C4-2B (cell line): ENCODE results near the gene ARID4A.

Experiments used
- H3K27ac ChIP-seq: fragments of 450-650 bp; 2 replicates; pipeline ENCODE4 v1.5.1; 2017
- ZFX ChIP-seq: fragments of 450-650 bp; IDR thresholded peaks from 2 replicates; pipeline ENCODE4 v1.6.1; 2017
- TF ChIP-seq, protein P1 (sequence below): fragments of 450-650 bp; conservative IDR thresholded peaks from 2 replicates; pipeline ENCODE4 v1.5.1; 2017; ENCODE audit warnings: mild to moderate bottlenecking

Gene ARID4A

DNA sequence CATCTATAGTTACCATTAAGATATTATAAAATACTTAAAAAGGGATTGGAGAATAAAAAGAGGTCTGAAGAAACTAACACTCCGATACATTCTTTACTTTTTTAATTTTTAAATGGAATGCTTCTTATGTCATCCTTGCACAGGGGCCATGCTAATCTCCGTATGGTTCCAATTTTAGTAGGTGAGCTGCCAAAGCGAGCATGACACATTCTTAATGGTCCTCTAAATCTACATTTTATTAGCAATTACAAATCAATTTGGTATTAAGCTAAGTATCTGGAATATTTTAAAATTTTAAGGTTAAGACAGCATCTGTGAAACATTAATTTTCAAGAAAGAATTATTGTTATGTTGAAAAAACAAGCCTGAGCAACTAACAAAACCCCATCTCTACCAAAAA, 6.2 kb upstream of the ARID4A start:
- TF ChIP-seq ZFX: no peak
- TF ChIP-seq, protein P1, sequence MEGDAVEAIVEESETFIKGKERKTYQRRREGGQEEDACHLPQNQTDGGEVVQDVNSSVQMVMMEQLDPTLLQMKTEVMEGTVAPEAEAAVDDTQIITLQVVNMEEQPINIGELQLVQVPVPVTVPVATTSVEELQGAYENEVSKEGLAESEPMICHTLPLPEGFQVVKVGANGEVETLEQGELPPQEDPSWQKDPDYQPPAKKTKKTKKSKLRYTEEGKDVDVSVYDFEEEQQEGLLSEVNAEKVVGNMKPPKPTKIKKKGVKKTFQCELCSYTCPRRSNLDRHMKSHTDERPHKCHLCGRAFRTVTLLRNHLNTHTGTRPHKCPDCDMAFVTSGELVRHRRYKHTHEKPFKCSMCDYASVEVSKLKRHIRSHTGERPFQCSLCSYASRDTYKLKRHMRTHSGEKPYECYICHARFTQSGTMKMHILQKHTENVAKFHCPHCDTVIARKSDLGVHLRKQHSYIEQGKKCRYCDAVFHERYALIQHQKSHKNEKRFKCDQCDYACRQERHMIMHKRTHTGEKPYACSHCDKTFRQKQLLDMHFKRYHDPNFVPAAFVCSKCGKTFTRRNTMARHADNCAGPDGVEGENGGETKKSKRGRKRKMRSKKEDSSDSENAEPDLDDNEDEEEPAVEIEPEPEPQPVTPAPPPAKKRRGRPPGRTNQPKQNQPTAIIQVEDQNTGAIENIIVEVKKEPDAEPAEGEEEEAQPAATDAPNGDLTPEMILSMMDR: no peak
- H3K27ac ChIP-seq: no peak overlapping the region

- no peak overlapping the region for H3K27ac ChIP-seq
- TF ChIP-seq ZFX: no peak
- TF ChIP-seq, protein P1: no peak
Measured at GRCh38 chr14:58294201-58294600, 4.2 kb upstream of the ARID4A start.

DNA sequence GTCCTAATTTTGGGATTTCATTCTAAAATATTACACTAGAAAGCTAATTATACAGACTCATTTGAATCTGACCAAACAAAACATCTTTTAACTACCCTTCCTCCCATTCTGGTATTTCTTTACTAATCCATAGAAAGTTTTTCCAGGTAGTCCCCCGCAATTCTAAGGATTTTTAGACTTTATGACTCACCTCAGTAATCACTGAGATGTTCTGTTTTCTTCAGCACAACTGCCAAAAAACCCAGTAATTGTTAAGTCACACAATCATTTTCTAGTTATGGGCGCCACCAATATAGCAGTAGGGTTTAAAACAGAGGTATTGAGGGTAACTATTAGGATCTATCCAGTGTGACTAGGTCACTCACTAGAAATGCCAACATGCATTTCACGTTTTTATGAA, 1.6 kb upstream of the ARID4A start:
- H3K27ac ChIP-seq: no peak overlapping the region
- TF ChIP-seq, protein P1: no peak
- TF ChIP-seq ZFX: no peak

GRCh38 chr14:58297412-58297761, 968 bp upstream of the ARID4A start:
- TF ChIP-seq ZFX: no peak
- TF ChIP-seq, protein P1: no peak
- H3K27ac ChIP-seq: peak overlapping the region; percentile 82

DNA sequence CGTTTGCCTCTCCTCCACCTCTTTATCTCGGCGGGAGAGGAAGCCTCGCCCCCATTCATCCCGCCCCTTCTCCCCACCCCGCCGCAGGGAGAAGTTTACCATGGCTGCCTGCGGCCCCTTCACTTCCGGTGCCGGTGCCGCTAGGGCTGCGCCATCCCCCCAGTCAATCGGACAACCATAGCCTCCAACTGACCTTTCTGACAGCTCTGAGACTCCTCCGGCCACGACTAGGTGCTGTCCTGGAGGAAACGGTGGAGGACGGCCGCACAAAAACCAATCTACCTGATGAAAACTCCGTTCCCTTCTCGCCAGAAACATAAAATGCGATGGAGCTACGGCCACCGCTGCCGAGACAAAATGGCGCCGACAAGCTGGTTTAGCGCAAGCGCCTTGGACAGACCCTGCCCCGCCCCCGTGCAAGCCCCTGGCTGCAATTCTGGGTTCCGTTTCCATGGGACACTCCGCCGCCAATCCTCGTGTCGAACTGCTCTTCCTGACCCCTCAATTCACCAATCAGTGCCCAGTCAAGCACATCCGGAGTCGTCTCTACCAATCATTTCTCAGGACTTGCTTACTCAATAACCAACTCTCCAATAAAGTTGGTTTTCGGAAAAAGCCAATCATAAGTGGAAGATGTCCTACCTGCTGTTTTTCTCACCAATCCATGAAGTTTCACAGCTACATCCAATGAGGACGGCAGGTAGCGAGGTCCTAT, 436 bp upstream of the ARID4A start:
- no peak for TF ChIP-seq ZFX
- TF ChIP-seq, protein P1: no peak
- H3K27ac ChIP-seq: peak overlapping the region; percentile 82

DNA sequence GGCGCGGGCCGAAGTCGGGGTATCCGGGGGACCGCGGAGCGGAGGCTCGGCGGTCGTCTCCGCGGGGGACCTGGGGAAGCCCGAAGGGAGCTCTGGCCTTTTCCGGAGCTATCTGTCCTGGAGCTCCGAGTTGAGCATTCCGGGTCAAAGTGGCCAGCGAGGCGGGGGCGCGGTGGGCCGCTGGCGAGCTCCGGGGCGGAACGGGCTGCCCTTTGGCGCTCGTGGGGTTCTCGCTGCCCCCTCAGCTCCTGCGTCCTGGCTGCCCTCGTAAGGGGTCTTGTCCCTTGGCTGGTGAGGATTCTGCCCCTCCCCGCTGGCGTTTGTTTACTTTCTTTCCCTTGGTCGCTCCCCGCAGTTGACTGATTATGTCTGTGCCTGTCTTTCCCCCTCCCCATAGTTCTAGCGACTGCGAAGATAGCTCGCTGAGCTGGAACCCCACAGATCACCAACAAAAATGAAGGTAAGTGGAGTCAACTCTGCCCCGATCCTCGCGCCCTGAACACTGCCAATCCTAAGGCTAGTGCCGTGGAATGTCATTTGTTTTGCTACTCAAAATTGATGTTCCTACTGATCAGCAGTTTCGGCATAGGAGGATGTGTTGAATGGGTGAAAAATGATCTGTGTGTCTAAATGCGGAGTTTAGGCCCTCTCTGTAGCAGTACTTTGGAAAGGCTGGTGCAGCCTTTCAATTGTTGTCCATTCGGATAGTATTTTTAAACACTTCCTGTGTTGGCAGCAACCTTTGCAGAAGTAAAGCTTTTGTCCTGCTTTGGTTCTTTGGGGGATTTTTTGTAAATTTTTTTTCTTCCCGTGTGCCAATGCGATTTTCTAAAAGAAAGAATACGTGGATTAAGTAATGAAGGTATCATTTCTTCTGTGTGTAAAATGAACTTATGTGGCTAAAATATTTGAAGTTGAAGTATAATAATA, 1.3 kb downstream of the ARID4A start:
- TF ChIP-seq, protein P1: no peak
- no peak for TF ChIP-seq ZFX
- peak overlapping the region; percentile 82 for H3K27ac ChIP-seq

- TF ChIP-seq, protein P1: no peak
- TF ChIP-seq ZFX: no peak
- H3K27ac ChIP-seq: no peak overlapping the region
Measured at GRCh38 chr14:58301416-58301815, 3.1 kb downstream of the ARID4A start.
